A673 (cell line): ENCODE measurements around the gene LANCL1.

Experiments used
- CTCF ChIP-seq: fragments of 300-800, 200-600 bp; sonication (generic); conservative IDR thresholded peaks from 2 replicates; pipeline ENCODE4 v1.5.1; 2017; ENCODE audit warnings: low read depth, mild to moderate bottlenecking, antibody characterized with exemption, low read length, moderate library complexity, mixed read lengths
- EZH2 ChIP-seq: fragments of 200-600 bp; sonication (generic); IDR thresholded peaks from 2 replicates; pipeline ENCODE4 v1.6.1; 2017; ENCODE audit warnings: borderline replicate concordance, low read depth, mild to moderate bottlenecking, mixed read lengths, antibody characterized with exemption, low read length; ENCODE audit not compliant: poor library complexity, severe bottlenecking

GRCh38 chr2:210410542-210410941 lies 66.0 kb downstream of the LANCL1 start:
- TF ChIP-seq CTCF: no peak
- no peak for TF ChIP-seq EZH2
